DOHH2 (cell line): ENCODE data around the gene UBL3.

Experiments used
- H3F3A ChIP-seq: fragments of 200-600 bp; sonication (generic), shearing (Covaris generic); 2 replicates; pipeline ENCODE4 v1.6.0; 2016; ENCODE audit warnings: antibody characterized with exemption, mild to moderate bottlenecking; ENCODE audit not compliant: control insufficient read depth, insufficient read depth
- H3K27ac ChIP-seq: fragments of 200-600 bp; sonication (generic); 2 replicates; pipeline ENCODE4 v1.5.1; 2014; ENCODE audit warnings: low read depth, mild to moderate bottlenecking, low read length, moderate library complexity
- H3K27me3 ChIP-seq: fragments of 200-600 bp; sonication (generic); 2 replicates; pipeline ENCODE4 v1.6.1; 2014; ENCODE audit warnings: mild to moderate bottlenecking, low read length, mixed read lengths; ENCODE audit not compliant: control insufficient read depth
- H3K36me3 ChIP-seq: fragments of 200-600 bp; sonication (generic); 2 replicates; pipeline ENCODE4 v1.6.1; 2014; ENCODE audit warnings: mild to moderate bottlenecking, low read length, moderate library complexity, mixed read lengths; ENCODE audit not compliant: control insufficient read depth
- H3K4me1 ChIP-seq: fragments of 200-600 bp; sonication (generic); 2 replicates; pipeline ENCODE4 v1.6.1; 2014; ENCODE audit warnings: mild to moderate bottlenecking, low read length, mixed read lengths; ENCODE audit not compliant: control insufficient read depth
- H3K4me2 ChIP-seq: fragments of 200-600 bp; sonication (generic); 2 replicates; pipeline ENCODE4 v1.6.0; 2014; ENCODE audit warnings: mild to moderate bottlenecking, low read length, moderate library complexity
- H3K4me3 ChIP-seq: fragments of 200-600 bp; sonication (generic); 2 replicates; pipeline ENCODE4 v1.5.1; 2014; ENCODE audit warnings: mild to moderate bottlenecking, low read length, mixed read lengths
- H3K79me2 ChIP-seq: fragments of 200-600 bp; sonication (generic); 2 replicates; pipeline ENCODE4 v1.6.1; 2014; ENCODE audit warnings: mild to moderate bottlenecking, low read length, mixed read lengths; ENCODE audit not compliant: control insufficient read depth
- H3K9me2 ChIP-seq: fragments of 200-600 bp; sonication (generic); replicated peaks from 2 replicates; pipeline ENCODE4 v1.6.1; 2014; ENCODE audit warnings: mild to moderate bottlenecking, low read length, mixed read lengths; ENCODE audit not compliant: control insufficient read depth
- H3K9me3 ChIP-seq: fragments of 200-600 bp; sonication (generic); 2 replicates; pipeline ENCODE4 v1.6.1; 2014; ENCODE audit warnings: antibody characterized with exemption, low read length, mixed read lengths; ENCODE audit not compliant: control insufficient read depth, insufficient read depth
- H4K20me1 ChIP-seq: fragments of 200-600 bp; sonication (generic); 2 replicates; pipeline ENCODE4 v1.6.0; 2014; ENCODE audit warnings: low read depth, mild to moderate bottlenecking, antibody characterized with exemption, low read length, moderate library complexity; ENCODE audit not compliant: control insufficient read depth, insufficient read depth
- EZH2phosphoT487 ChIP-seq: fragments of 200-600 bp; sonication (generic); IDR thresholded peaks from 2 replicates; pipeline ENCODE4 v1.6.1; 2017; ENCODE audit warnings: borderline replicate concordance, mild to moderate bottlenecking, antibody characterized with exemption, low read length, moderate library complexity, mixed read lengths
- TF ChIP-seq, protein P1 (sequence below): fragments of 200-600 bp; sonication (generic); IDR thresholded peaks from one replicate; pipeline ENCODE4 v1.5.1; 2014; ENCODE audit warnings: antibody characterized with exemption, mild to moderate bottlenecking, low read depth, low read length; ENCODE audit not compliant: poor library complexity, severe bottlenecking

Gene UBL3

DNA sequence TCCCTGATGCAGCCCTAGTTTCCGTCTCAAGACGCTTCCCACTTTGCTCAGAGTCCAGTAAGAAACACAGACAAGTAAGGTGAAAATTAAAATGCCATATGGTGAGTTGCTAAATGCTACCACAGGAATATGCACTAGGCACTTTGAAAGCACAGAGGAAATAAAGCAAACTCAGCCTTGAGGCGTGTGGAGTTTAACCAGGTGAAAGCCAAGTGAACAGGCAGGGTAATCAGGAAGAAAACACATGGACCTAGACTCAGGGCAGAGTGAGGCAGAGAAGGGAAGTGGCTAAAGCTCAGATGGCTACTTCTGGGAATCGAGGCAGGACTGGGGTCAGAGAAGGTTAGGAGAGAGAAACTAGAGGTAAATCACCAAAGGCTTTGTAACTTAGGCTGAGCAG, 5.4 kb upstream of the UBL3 start:
- H3K4me2 ChIP-seq, result no peak overlapping the region
- H3K79me2 ChIP-seq, result no peaks in the 10 kb centered on the region
- TF ChIP-seq EZH2phosphoT487, result no peak
- TF ChIP-seq, protein P1, sequence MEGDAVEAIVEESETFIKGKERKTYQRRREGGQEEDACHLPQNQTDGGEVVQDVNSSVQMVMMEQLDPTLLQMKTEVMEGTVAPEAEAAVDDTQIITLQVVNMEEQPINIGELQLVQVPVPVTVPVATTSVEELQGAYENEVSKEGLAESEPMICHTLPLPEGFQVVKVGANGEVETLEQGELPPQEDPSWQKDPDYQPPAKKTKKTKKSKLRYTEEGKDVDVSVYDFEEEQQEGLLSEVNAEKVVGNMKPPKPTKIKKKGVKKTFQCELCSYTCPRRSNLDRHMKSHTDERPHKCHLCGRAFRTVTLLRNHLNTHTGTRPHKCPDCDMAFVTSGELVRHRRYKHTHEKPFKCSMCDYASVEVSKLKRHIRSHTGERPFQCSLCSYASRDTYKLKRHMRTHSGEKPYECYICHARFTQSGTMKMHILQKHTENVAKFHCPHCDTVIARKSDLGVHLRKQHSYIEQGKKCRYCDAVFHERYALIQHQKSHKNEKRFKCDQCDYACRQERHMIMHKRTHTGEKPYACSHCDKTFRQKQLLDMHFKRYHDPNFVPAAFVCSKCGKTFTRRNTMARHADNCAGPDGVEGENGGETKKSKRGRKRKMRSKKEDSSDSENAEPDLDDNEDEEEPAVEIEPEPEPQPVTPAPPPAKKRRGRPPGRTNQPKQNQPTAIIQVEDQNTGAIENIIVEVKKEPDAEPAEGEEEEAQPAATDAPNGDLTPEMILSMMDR, result no peak
- H3K4me1 ChIP-seq, result peaks cover 2% of the 10 kb centered on the region; the same call in 1 of the 2 replicates
- no peaks in the 10 kb centered on the region for H3K9me3 ChIP-seq
- H3K4me3 ChIP-seq, result no peak overlapping the region
- H3F3A ChIP-seq, result peaks cover 3% of the 10 kb centered on the region; the same call in 1 of the 2 replicates
- peaks cover 13% of the 10 kb centered on the region; the same call in 1 of the 2 replicates for H3K27me3 ChIP-seq
- no peaks in the 10 kb centered on the region for H3K9me2 ChIP-seq
- no peak overlapping the region for H3K27ac ChIP-seq
- H4K20me1 ChIP-seq, result no peaks in the 10 kb centered on the region
- H3K36me3 ChIP-seq, result no peaks in the 10 kb centered on the region

DNA sequence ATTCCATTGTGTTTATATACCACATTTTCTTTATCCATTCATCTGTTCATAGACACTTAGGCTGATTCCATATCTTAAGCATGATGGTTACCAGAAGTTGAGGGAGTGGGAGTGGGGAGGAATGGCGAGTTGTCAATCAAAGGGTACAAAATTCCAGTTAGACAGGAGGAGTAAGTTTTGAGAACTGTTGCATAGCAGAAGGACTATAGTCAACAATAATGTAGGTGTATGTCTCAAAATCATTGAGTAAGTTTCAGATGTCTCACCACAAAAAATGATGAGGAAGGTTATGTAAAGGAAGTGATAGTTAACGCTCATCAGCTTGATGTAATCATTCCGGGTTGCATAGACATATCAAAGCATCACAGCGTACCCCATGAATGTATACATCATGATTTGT, 4.6 kb upstream of the UBL3 start:
- H3K27ac ChIP-seq, result no peak overlapping the region
- H3K4me1 ChIP-seq, result peaks cover 4% of the 10 kb centered on the region; the same call in 1 of the 2 replicates
- H3K27me3 ChIP-seq, result peaks cover 13% of the 10 kb centered on the region; the same call in 1 of the 2 replicates
- TF ChIP-seq, protein P1, result no peak
- no peak for TF ChIP-seq EZH2phosphoT487
- H3K4me2 ChIP-seq, result no peak overlapping the region
- H3K9me3 ChIP-seq, result no peaks in the 10 kb centered on the region
- H3K36me3 ChIP-seq, result no peaks in the 10 kb centered on the region
- no peaks in the 10 kb centered on the region for H3K9me2 ChIP-seq
- no peak overlapping the region for H3K4me3 ChIP-seq
- peaks cover 3% of the 10 kb centered on the region; the same call in 1 of the 2 replicates for H3F3A ChIP-seq
- H3K79me2 ChIP-seq, result no peaks in the 10 kb centered on the region
- no peaks in the 10 kb centered on the region for H4K20me1 ChIP-seq

DNA sequence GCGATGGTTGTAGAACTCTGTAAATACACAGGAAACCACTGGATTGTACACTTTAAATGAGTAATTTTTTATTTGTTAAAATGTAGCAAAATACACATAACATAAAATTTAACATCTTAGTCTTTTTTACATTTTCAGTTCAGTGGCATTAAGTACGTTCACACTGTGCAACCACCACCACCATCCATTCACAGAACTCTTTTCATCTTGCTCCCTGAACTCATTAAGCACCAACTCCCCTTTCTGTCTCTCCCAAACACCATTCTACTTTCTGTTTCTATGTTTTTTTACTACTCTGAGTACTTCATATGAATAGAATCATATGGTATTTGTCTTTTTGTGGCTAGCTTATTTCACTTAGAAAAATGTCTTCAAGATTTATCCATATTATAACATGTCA, 2.7 kb upstream of the UBL3 start:
- Histone ChIP-seq H3K79me2 (peaks cover 16% of the 10 kb centered on the region), H3K9me3 (no peaks in the 10 kb centered on the region), H3K27me3 (peaks cover 8% of the 10 kb centered on the region; the same call in 1 of the 2 replicates), H3K4me3 (no peak overlapping the region), H3K9me2 (no peaks in the 10 kb centered on the region), H3K36me3 (no peaks in the 10 kb centered on the region), H3K27ac (no peak overlapping the region), H3K4me1 (peaks cover 6% of the 10 kb centered on the region; the same call in 1 of the 2 replicates), H4K20me1 (no peaks in the 10 kb centered on the region), H3K4me2 (no peak overlapping the region), H3F3A (peaks cover 3% of the 10 kb centered on the region; the same call in 1 of the 2 replicates)
- TF ChIP-seq EZH2phosphoT487, result no peak
- TF ChIP-seq, protein P1, result no peak
